ENCODE results near the gene OR11A1.

DNA sequence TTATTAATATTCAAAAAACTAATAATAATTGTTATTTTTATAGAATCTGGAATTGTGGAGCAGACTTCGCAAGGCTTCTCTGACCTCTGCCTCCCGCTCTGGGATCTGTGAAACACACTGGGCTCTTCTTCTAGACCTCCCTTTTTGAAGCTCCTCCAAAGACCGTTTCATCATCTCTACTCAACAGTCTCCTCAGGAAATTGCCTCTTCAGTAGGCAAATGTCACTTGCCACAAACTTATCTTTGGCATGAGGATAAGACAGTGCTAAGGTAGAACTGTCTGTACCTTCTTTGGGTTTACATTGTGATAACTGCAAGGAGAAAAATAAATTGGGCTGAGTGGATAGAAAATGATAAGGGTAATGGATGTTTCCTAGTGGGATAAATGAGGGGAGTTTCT lies 33.2 kb upstream of the OR11A1 start:
- TF ChIP-seq, protein P1, sequence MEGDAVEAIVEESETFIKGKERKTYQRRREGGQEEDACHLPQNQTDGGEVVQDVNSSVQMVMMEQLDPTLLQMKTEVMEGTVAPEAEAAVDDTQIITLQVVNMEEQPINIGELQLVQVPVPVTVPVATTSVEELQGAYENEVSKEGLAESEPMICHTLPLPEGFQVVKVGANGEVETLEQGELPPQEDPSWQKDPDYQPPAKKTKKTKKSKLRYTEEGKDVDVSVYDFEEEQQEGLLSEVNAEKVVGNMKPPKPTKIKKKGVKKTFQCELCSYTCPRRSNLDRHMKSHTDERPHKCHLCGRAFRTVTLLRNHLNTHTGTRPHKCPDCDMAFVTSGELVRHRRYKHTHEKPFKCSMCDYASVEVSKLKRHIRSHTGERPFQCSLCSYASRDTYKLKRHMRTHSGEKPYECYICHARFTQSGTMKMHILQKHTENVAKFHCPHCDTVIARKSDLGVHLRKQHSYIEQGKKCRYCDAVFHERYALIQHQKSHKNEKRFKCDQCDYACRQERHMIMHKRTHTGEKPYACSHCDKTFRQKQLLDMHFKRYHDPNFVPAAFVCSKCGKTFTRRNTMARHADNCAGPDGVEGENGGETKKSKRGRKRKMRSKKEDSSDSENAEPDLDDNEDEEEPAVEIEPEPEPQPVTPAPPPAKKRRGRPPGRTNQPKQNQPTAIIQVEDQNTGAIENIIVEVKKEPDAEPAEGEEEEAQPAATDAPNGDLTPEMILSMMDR (IDR thresholded peaks at IDR 0.05; ENCODE audit: low read depth, low read length) = no peak
- no peak for TF ChIP-seq EZH2phosphoT487 (IDR thresholded peaks at IDR 0.05; ENCODE audit: low read depth)

Data from OCI-LY3 (cell line).